GM19395 (cell line): Measurements from ENCODE around the gene EIF5A.
"Not testable (repeated sequence)": the region's sequence is repeated elsewhere in the genome, so short reads cannot be mapped to it uniquely, and the experiment has no call there.

Experiments
- ATAC-seq: cut with Tn5 transposase; IDR thresholded peaks from one replicate; pipeline ENCODE4 v1.9.1; 2021; ENCODE audit warnings: mild to moderate bottlenecking, moderate library complexity; ENCODE audit not compliant: unreplicated experiment

EIF5A gene

DNA sequence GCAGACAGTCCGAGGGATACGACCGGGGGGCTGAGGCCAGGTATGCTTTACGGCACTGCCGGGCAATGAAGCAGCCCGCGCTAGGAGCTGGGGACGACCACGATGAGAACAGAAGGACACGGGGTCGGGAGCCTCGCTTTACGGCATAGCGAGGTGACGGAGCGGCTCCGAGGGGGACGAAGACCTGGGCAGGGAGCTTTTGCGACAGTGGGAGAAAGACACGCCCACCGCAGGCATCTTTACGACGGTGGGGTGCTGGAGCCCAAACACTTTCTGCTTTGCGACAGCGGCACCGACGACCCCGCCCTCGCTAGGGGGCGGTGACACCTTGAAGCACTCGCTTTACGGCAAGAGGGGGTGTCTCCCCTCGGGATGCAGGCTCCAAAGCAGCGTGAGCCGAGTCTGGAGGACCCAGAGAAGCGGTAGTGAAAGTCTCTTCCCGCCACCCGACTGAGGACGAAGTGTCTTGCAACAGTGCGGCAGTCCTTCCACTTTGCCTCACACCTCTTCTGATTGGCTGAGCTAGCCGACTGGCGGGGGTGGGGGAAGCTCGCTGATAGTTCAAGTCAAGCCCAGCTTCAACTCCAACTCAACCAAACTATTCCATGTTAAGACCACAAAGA lies 22.1 kb downstream of the EIF5A start:
- peak; percentile 59 for ATAC-seq

GRCh38 chr17:7329997-7330637 lies 22.7 kb downstream of the EIF5A start:
- peak; percentile 45 for ATAC-seq

GRCh38 chr17:7330638-7331015 lies 23.2 kb downstream of the EIF5A start:
- ATAC-seq = no peak

DNA sequence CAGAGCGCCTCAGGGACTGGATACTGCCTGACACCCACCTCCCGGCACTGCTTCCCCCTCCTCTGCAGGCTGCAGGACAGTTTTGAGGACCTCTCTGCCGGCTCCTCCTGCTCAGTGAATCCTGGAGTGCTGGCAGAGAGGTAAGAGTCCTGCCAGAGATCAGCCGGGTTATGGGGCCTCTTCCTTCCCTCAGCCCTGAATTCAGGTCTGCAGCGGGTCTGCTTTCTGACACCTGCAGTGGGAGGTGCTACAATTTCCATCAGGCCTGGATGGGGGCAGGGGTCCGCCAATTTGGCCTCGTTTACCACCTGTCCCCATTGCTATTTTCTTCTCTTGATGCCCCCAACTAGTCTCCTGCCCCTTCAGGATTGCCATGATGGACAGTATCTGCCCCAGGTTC lies 24.7 kb downstream of the EIF5A start:
- ATAC-seq = no peak

DNA sequence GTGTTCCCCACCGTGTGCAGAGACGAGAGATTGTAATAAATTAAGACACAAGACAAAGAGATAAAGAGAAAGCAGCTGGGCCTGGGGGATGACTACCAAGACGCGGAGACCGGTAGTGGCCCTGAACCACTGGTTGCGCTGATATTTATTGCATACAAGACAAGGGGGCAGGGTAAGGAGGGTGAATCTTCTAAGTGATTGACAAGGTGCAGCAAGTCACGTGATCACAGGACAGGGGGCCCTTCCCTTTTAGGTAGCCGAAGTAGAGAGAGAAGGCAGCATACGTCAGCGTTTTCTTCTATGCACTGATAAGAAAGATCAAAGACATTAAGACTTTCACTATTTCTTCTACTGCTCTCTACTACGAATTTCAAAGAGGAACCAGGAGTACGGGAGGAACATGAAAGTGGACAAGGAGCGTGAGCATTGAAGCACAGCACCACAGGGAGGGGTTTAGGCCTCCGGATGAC lies 25.2 kb downstream of the EIF5A start:
- ATAC-seq = not testable (repeated sequence)

- ATAC-seq = no peak
Observed at GRCh38 chr17:7334938-7335538, 27.6 kb downstream of the EIF5A start.

DNA sequence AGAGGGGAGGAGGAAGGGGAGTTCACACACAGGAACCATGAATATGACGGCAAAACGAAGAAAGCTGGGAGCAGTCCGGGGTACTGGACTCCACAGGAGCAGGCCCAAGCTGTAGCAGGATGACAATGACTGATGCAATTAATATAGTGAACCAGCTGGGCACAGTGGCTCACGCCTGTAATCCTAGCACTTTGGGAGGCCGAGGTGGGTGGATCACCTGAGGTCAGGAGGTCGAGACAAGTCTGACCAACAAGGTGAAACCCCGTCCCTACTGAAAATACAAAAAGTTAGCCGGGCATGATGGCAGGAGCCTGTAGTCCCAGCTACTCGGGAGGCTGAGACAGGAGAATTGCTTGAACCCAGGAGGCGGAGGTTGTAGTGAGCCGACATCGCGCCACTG lies 28.3 kb downstream of the EIF5A start:
- ATAC-seq = not testable (repeated sequence)

- ATAC-seq = no peak
Observed at GRCh38 chr17:7336240-7337175, 29.1 kb downstream of the EIF5A start, which contains the start of gene ACAP1. TSS of gene ACAP1 (plus strand) at chr17:7336529. CDS start at chr17:7336735, 206 bp downstream.

DNA sequence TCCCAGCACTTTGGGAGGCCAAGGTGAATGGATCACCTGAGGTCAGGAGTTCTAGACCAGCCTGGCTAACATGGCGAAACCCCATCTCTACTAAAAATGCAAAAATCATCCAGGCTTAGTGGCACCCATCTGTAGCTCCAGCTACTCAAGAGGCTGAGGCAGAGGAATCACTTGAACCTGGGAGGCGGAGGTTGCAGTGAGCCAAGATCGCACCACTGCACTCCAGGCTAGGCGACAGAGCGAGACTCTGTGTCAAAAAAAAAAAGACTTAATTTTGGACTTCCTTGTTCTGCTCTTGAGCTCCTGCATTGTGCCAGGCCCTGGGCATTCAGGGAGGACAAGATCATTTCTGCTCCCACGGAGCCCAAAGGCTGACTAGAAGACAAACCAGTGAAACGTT lies 30.2 kb downstream of the EIF5A start:
- not testable (repeated sequence) for ATAC-seq

DNA sequence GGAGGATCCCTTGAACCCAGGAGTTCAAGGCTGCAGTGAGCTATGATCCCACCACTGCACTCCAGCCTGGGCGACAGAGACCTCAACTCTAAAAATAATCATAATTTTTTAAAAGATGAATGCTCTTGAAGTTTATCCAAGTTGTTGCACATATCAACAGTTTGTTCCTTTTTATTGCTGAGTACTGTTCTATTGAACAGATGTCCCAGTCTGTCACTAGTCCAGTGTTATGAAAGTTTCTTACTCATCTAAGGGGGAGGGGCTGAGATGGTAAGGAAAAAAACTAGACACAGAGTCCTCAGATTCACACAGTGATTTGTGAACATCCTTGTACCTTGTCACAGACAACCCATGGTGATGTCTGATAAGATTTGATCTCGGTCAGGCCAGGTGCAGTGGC lies 32.8 kb downstream of the EIF5A start:
- no peak for ATAC-seq

DNA sequence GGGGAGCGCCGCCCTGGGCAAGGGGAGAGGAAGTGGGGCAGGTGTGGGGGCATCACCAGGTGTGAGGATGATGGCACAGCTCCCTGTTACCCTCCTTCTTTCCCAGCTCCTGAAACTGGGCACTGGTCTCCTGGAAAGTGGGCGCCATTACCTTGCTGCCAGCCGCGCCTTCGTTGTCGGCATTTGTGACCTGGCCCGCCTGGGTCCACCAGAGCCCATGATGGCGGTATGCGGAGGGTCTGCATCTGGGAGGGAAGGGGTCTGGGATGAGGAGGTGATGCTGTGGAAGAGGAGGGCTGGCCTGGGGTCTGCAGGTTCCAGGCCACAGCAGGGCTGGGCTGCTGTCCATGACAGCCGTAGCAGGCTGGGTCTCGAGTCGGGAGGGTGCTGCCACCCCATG lies 34.4 kb downstream of the EIF5A start:
- no peak for ATAC-seq

GRCh38 chr17:7343250-7343649 lies 35.8 kb downstream of the EIF5A start:
- ATAC-seq = no peak

DNA sequence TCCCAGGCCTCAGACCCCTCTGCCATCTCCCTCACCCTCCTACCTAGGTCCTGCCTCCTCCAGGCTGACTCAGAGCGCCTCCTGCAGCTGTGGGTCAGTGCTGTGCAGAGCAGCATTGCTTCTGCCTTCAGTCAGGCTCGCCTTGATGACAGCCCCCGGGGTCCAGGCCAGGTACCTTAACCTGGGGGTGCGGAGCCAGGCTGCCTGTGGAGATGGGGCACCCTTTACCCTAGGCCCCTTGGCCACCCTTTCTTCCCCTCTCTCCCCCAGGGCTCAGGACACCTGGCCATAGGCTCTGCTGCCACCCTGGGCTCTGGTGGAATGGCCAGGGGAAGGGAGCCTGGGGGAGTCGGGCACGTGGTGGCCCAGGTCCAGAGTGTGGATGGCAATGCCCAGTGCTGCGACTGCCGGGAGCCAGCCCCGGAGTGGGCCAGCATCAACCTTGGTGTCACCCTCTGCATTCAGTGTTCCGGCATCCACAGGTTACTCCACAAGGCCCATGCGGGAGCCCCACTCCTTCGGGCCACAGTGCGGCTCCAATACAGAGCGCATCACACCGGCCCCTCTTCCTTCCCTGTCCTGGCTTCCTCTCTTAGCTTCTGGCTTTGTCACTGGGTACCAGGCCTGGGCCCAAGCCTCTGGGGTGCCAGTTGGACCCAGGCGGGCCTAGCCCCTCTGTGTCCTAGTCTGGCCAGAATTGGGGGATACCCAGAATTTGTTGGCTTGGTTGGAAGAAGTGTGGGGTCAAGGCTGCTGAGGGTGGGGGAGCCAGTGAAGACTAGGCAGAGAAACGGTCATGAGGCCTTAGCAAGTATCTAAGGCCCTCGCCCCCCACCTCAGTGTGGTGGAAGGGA lies 39.6 kb downstream of the EIF5A start:
- ATAC-seq = no peak

- ATAC-seq = no peak
Observed at GRCh38 chr17:7347630-7348477, 40.4 kb downstream of the EIF5A start.

DNA sequence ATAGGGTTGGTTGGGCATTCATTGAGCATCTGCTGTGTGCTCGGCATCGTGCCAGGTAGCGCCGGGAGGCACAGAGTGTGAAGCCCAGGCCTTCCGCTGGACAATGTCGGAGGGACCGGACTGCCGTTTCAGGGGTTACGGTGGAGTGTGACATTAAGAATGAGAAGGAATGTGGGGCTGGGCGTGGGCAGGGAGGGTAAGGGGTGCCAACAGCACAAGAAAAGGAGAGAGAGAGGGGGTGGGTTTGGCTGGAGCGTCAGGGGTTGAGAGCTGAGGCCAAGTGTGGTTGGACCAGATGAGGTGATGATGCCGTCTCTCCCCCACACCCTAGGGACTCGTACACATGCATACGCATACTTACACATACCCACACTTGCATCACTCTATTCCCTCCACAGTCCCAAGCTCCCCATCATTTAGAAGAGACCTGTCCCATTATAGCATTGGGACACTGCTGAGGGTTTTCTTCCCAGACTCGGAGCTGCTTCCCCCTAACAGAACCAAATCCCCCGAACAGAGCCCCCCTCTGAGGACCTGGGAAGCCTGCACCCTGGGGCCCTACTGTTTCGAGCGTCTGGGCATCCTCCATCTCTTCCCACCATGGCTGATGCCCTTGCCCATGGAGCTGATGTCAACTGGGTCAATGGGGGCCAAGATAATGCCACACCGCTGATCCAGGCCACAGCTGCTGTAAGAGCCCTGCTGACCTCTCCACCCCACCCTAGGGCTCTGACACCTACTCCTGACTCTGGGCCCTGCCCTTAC lies 41.2 kb downstream of the EIF5A start:
- no peak for ATAC-seq

DNA sequence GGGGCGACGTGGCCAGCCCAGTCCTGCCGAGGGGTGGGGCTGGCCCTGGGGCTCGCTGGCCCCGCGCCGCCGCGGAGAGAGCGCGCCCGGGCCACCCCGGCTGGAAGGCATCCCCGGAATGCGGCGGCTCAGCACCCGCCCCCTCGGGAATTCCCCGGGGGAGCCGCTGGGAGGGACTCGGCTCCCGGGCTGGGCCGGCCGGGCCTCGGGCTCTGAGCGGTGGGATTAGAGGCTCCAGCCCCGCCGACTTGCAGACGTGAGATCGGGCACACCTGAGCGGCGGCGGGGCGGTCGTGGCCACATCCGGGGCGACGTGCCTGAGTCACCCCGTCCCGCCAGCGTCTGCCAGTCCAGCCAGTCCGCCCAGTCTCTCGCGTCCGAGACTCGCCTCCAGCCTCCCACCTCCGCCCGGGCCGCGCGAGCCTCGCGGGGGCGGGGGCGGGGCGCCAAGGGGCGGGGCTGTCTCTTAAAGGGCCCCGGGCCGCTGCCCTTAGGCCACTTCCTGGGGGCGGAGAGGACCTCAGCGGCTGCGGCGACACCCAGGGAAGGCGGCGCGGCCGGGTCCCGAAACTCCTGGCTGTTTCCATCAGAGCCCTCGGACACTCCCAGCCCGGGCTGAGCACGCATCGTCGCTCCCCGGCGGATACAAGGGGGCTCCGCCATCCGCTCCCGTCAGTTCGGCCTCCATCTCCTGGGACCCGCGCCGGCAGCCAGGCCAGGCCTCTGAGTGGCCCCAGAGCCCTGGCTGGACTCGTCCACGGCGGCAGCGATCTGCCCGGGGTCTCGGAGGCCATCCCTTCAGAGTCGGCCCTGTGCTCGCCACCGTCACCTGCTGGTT lies 44.5 kb downstream of the EIF5A start, which contains the start of gene KCTD11:
TSS of gene KCTD11 (plus strand) at position 498 of the 838 bp plus-strand sequence.
- peak; percentile 66 for ATAC-seq

DNA sequence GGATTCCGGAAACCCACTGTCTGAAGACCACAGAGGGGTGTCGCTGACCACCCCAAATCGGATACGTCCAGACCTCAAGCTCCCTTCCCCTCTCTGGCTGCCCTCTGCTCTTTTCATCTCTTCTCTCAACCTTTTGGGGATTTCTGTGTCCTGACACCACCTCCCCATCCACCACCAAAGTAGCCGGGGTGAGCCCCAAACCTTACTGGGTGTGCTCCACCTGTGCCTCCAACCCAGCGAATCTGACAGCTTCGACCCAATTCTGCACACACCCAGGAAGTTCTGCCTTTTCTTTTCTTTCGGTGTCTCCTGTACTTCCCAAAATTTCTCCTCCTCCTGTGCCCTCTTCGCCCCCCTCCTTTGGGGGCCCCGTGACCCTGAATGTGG lies 45.1 kb downstream of the EIF5A start:
- no peak for ATAC-seq
